Neutrophil (primary cell): ENCODE results near the gene CCDC171.

ENCODE experiments used
- H3K27ac ChIP-seq: fragments of 200-600 bp; sonication (generic); 2 replicates; pipeline ENCODE4 v1.5.1; 2016; ENCODE audit warnings: mild to moderate bottlenecking, moderate library complexity
- H3K27me3 ChIP-seq: fragments of 200-600 bp; sonication (generic); 2 replicates; pipeline ENCODE4 v1.6.0; 2016; ENCODE audit warnings: mild to moderate bottlenecking
- H3K36me3 ChIP-seq: fragments of 200-600 bp; sonication (generic); 2 replicates; pipeline ENCODE4 v1.5.1; 2017
- H3K4me1 ChIP-seq, 2 experiments: fragments of 200-600 bp in 1 of 2; sonication (generic) in 1 of 2; 1 replicate in 1 of 2; 2 replicates in 1 of 2; pipeline versions ENCODE4 v1.5.1 to v1.6.1; 2013 to 2016; ENCODE audit warnings: low read depth in 1 of 2, low read length in 1 of 2, mild to moderate bottlenecking in 1 of 2, moderate library complexity in 1 of 2; ENCODE audit not compliant: control insufficient read depth in 1 of 2, insufficient read depth in 1 of 2
- H3K4me3 ChIP-seq, 2 experiments: fragments of 200-600 bp in 1 of 2; sonication (generic) in 1 of 2; 1 replicate in 1 of 2; 2 replicates in 1 of 2; pipeline ENCODE4 v1.5.1; 2013 to 2016; ENCODE audit warnings: low read depth in 1 of 2, low read length in 1 of 2, mild to moderate bottlenecking in 1 of 2, moderate library complexity in 1 of 2
- H3K9me3 ChIP-seq: fragments of 200-600 bp; sonication (generic); 2 replicates; pipeline ENCODE4 v1.5.1; 2016
- TF ChIP-seq, protein P1 (sequence below): fragments of 200-600 bp; sonication (generic); IDR thresholded peaks from 2 replicates; pipeline ENCODE4 v1.5.1; 2016; ENCODE audit warnings: antibody characterized with exemption

Gene CCDC171

DNA sequence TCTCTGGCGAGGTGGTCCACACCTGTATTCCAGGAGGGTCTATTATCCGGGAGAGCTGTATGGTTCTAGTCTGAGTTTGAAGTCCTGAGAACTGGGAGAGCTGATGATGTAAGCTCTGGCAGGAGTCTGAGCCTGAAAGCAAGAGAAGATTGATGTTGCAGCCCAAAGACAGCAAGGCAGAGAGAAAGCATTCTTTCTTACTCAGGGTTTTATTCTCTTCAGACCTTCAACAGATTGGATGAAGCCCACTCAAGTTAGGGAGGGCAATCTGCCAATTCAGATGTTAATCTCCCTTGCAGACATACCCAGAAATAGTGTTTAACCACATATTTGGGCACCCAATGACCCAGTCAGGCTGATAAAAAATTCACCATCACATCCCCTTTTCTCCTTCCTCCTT is 159.1 kb downstream of the CCDC171 start:
- Histone ChIP-seq H3K27ac (no peak overlapping the region), H3K9me3 (no peaks in the 10 kb centered on the region), H3K36me3 (no peaks in the 10 kb centered on the region), H3K4me1 (no peaks in the 10 kb centered on the region), H3K27me3 (no peaks in the 10 kb centered on the region), H3K4me3 (no peak overlapping the region)
- TF ChIP-seq, protein P1, sequence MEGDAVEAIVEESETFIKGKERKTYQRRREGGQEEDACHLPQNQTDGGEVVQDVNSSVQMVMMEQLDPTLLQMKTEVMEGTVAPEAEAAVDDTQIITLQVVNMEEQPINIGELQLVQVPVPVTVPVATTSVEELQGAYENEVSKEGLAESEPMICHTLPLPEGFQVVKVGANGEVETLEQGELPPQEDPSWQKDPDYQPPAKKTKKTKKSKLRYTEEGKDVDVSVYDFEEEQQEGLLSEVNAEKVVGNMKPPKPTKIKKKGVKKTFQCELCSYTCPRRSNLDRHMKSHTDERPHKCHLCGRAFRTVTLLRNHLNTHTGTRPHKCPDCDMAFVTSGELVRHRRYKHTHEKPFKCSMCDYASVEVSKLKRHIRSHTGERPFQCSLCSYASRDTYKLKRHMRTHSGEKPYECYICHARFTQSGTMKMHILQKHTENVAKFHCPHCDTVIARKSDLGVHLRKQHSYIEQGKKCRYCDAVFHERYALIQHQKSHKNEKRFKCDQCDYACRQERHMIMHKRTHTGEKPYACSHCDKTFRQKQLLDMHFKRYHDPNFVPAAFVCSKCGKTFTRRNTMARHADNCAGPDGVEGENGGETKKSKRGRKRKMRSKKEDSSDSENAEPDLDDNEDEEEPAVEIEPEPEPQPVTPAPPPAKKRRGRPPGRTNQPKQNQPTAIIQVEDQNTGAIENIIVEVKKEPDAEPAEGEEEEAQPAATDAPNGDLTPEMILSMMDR = no peak

DNA sequence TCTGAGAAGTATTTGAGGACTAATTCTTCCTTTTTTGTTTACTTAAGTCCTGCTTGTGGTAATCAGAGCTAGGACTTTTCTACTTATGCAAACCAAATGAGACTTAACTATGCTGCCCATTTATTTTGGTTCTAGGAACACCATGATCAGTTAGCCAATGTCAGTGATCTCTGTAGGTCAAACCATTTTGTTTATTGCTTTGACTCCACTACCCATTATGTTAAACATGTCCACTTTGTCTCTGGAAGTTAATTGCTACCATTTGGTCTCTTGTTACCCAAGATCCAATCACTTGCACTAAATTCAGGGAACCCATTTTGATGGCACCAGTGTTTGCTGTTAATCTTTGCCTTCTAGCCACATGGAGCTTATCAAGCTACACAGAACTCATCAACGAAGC is 161.9 kb downstream of the CCDC171 start:
- Histone ChIP-seq H3K4me1 (no peaks in the 10 kb centered on the region), H3K4me3 (no peak overlapping the region), H3K27ac (no peak overlapping the region), H3K9me3 (no peaks in the 10 kb centered on the region), H3K36me3 (no peaks in the 10 kb centered on the region), H3K27me3 (no peaks in the 10 kb centered on the region)
- TF ChIP-seq, protein P1 = no peak

DNA sequence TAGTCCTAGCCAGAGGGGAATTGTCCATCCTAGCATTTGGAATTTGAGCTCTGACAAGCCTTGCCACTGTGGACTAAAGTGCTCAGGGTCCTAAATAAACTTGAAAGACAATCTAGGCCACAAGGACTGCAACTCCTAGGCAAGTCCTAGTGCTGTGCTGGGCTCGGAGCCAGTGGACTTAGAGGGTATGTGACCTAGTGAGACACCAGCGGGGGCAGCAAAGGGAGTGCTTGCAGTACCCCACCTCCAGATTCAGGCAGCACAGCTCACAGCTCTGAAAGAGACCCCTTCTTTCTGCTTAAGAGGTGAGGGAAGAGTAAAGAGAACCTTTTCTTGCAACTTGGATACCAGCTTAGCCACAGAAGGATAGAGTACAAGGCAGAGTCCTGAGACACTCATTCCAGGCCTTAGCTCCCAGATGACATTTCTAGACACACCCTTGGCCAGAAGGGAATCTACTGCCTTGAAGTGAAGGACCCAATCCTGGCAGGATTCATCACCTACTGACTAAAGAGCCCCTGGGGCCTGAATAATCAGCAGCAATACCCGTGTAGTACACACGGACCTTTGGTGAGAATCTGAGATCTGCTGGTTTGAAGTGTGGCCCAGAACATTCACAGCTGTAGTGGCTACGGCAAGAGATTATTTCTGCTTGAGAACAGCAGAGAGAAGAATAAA is 164.6 kb downstream of the CCDC171 start:
- H3K4me1 ChIP-seq = no peaks in the 10 kb centered on the region
- no peaks in the 10 kb centered on the region for H3K9me3 ChIP-seq
- H3K4me3 ChIP-seq = no peak overlapping the region
- TF ChIP-seq, protein P1 = no peak
- H3K27ac ChIP-seq = no peak overlapping the region
- H3K36me3 ChIP-seq = no peaks in the 10 kb centered on the region
- no peaks in the 10 kb centered on the region for H3K27me3 ChIP-seq

DNA sequence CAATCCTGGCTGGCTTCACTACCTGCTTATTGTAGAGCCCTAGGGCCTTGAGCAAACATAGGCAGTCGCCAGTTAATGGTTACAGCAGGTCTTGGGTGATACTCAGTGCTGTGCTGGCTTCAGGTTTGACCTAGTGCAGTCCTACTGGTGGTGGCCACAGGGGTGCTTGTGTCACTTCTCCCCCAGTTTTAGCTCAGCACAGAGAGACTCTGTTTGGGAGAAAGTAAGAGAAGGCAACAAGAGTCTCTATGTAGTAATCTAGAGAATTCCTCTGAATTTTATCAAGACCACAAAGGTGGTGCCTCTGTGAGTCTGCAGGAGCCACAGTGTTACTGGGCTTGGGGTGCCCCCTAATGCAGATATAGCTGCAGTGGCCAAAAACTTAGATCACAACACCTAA is 165.6 kb downstream of the CCDC171 start:
- H3K36me3 ChIP-seq = no peaks in the 10 kb centered on the region
- no peaks in the 10 kb centered on the region for H3K4me1 ChIP-seq
- H3K27ac ChIP-seq = no peak overlapping the region
- no peaks in the 10 kb centered on the region for H3K9me3 ChIP-seq
- no peaks in the 10 kb centered on the region for H3K27me3 ChIP-seq
- no peak overlapping the region for H3K4me3 ChIP-seq
- TF ChIP-seq, protein P1 = no peak

DNA sequence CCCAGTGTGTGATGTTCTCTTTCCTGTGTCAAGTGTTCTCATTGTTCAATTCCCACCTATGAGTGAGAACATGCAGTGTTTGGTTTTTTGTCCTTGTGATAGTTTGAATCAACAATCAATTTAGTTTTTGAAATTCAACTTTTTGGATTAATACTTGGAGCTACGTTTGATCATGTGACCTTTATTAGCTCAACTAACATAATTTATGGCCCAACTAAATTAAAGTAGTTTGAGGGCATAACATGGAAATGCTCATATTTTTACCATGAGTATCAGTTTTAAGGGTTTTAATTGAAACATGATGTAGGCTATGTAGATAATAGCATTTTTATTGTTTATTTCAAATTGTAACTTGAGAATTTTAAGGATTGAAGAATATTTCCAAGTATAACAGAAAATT is 168.0 kb downstream of the CCDC171 start:
- H3K9me3 ChIP-seq = no peaks in the 10 kb centered on the region
- TF ChIP-seq, protein P1 = no peak
- H3K36me3 ChIP-seq = no peaks in the 10 kb centered on the region
- H3K4me1 ChIP-seq = no peaks in the 10 kb centered on the region
- no peak overlapping the region for H3K27ac ChIP-seq
- no peaks in the 10 kb centered on the region for H3K27me3 ChIP-seq
- no peak overlapping the region for H3K4me3 ChIP-seq
